OCI-M1 (cell line): Measurements from ENCODE around the gene GSTA2.
A peak's percentile ranks its signal among the peaks of the same experiment; 100 is the strongest.
"Not testable (repeated sequence)": the region's sequence is repeated elsewhere in the genome, so short reads cannot be mapped to it uniquely, and the experiment has no call there.

Experiments used
- DNase-seq: peaks from one replicate; lab custom pipeline; 2025; lab: John Stamatoyannopoulos, UW

GSTA2 gene

DNA sequence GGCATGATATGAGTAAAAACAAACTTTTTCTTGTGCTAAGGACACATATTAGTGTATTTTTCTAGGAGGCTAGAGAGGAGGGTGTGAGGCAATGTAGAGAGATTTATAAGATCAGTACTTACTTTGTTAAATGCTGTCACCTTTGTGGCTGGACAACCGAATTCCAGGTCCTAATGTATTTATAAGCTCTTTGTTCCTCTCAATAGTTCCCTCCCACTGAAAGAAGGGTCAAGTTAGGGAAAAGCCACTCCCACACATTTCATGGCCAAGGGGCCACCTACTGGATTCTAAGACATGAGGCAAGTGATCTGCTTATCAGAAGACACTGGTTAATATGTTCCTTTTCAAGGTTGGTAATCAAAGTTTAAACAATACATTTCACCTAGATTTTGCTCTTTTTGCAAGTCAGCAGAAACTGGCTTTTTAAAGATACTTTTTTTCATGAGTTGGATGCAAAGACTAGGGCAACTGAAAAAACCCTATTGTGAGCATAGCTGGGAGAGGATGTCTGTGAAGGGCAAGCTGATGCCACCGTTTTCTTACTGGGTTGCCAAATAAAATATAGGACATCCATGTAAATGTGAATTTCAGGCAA, at the start of gene GSTA2:
Gene GSTA2 (minus strand): TSS at position 154 of the 595 bp plus-strand sequence. CDS start 5,528 bp downstream, outside the sequence.
- DNase-seq = peak; percentile 63

DNA sequence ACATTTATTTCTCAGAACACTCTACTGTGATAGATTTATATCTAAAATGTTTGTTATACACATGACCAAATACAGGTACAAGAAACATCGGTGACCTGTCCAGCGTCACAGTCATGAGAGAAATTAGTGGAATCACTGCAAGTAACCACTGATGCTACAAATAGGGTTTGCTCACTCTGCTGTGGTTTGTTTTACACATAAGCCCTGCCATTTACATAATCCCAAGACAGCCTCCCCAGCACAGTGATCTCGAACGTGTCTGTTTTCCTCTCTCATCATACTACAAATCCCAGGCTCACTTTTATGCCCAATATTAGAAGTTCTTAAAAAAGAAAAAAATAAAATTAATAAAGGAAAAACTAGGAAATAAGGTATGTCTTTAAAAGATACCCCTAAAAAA, 46.5 kb upstream of the GSTA2 start:
- not testable (repeated sequence) for DNase-seq

DNA sequence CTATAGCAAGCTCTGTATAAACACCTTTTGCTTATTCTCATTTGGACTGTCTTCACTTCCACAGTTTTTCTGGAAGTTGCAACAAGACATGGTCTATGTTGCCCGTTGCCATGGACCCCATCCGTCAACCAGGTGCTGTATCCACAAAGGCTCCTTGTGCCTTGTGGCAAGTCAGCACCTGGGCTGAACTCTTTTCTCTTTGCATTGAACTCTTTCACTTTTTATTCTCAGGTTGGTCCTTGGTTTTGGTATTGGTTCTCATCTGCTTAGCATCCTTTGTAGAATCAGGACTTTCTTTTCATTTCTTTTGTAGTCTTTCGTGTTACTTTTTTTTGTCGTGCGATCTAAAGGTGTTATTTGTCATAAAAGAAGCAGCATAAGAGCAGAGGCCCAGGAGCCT, 45.4 kb upstream of the GSTA2 start:
- no peak for DNase-seq

DNA sequence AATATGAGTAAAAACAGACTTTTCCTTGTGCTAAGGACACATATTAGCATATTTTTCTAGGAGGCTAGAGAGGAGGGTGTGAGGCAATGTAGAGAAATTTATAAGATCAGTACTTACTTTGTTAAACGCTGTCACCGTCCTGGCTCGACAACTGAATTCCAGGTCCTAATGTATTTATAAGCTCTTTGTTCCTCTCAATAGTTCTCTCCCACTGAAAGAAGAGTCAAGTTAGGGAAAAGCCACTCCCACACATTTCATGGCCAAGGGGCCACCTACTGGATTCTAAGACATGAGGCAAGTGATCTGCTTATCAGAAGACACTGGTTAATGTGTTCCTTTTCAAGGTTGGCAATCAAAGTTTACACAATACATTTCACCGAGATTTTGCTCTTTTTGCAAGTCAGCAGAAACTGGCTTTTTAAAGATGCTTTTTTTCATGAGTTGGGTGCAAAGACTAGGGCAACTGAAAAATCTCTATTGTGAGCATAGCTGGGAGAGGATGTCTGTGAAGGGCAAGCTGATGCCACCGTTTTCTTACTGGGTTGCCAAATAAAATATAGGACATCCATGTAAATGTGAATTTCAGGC, 40.5 kb upstream of the GSTA2 start, which contains the start of gene GSTA1:
Gene GSTA1 (minus strand): TSS at position 149 of the 588 bp plus-strand sequence. CDS start 4,549 bp downstream, outside the sequence.
- not testable (repeated sequence) for DNase-seq

GRCh38 chr6:52802806-52803205, 39.5 kb upstream of the GSTA2 start:
- DNase-seq = no peak

GRCh38 chr6:52801188-52801841, 38.0 kb upstream of the GSTA2 start:
- no peak for DNase-seq

- DNase-seq = not testable (repeated sequence)
These were observed 36.0 kb upstream of the GSTA2 start for GRCh38 chr6:52799272-52799671.

DNA sequence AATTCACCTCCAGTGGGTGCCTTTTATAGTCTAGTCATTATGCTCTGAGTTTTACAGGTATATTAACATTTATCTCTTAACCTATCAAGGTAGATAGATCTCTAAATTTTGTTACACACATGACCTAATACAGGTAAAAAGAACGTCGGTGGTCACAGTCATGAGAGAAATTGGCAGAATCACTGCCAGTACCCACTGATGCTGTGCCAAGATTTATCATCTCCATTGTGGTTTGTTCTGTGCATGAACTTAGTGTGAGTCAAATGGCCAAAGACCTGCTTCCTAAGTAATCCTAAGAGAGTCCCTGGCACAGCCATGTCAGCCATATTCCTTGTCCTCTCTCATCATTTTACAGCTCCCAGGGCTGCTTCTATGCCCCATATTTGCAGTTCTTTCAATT, 31.1 kb upstream of the GSTA2 start:
- DNase-seq = not testable (repeated sequence)

GRCh38 chr6:52790861-52791260, 27.6 kb upstream of the GSTA2 start:
- DNase-seq = no peak

DNA sequence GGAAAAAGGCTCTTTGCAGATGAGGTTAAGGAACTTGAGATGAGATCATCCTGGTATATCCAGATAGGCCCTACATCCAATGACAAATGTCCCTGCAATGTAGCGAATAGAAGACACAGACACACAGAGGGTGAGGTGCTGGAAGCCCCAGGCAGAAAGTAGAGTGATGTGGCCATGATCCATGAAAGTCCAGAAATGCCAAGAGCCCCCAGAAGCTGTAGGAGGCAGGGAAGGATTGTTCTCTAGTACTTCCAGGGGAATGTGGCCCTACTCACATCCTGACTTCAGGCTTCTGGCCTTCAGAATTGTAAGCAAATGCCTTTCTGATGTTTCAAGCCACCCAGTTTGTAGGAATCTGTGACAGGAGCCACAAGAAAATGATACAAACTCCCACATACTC, 26.4 kb upstream of the GSTA2 start:
- not testable (repeated sequence) for DNase-seq

- DNase-seq = peak; percentile 67
These were observed 25.2 kb upstream of the GSTA2 start for GRCh38 chr6:52788478-52788877.

- DNase-seq = no peak
These were observed 24.6 kb upstream of the GSTA2 start for GRCh38 chr6:52787917-52788316.

DNA sequence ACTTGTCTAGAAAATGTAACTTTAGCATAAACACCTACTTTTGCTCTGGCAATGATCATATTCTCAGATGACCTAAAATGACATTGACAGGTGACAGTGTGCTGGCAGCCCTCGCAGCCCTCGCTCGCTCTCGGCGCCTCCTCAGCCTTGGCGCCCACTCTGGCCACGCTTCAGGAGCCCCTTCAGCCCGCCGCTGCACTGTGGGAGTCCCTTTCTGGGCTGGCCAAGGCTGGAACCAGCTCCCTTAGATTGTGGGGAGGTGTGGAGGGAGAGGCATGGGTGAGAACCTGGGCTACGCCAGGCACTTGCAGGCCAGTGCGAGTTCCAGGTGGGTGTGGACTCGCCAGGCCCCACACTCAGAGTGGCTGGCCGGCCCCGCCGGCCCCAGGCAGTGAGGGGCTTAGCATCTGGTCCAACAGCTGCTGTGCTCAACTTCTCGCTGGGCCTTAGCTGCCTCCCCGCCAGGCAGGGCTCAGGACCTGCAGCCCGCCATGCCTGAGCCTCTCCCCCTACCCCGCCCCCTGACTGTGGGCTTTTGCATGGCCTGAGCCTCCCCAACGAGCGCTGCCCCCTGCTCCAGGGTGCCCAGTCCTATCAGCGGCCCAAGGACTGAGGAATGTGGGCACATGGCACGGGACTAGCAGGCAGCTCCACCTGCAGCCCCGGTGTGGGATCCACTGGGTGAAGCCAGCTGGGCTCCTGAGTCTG, 23.1 kb upstream of the GSTA2 start:
- no peak for DNase-seq

DNA sequence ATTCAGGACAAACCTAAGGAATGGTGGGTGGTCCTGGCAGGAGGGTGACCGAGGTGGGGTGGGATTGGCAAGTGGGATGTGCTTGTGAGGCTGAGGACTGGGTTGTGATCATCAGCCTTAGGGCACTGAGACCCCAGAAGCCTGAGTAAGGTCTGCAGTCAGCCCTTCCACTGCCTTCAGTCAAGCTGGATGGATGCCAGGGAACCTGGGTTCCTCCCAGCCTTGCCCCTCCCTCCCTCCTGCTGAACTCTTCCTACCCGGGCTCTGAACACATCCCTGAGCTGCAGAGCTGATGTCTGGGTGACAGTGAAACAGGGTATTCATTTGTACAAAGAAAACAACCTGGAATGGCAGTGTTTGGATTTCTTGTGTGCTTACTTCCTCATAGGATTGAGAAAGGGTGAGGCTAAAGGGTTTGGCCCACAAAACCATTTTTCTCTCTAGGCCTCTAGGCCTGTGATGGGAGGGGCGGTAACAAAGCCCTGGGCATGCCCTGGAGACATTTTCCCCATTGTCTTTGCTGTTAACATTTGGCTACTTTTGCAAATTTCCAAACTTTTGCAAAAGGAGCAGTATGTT, 19.5 kb upstream of the GSTA2 start:
- not testable (repeated sequence) for DNase-seq

- DNase-seq = not testable (repeated sequence)
These were observed 18.9 kb upstream of the GSTA2 start for GRCh38 chr6:52782209-52782608.

- DNase-seq = no peak
These were observed 16.0 kb upstream of the GSTA2 start for GRCh38 chr6:52779237-52779636.

DNA sequence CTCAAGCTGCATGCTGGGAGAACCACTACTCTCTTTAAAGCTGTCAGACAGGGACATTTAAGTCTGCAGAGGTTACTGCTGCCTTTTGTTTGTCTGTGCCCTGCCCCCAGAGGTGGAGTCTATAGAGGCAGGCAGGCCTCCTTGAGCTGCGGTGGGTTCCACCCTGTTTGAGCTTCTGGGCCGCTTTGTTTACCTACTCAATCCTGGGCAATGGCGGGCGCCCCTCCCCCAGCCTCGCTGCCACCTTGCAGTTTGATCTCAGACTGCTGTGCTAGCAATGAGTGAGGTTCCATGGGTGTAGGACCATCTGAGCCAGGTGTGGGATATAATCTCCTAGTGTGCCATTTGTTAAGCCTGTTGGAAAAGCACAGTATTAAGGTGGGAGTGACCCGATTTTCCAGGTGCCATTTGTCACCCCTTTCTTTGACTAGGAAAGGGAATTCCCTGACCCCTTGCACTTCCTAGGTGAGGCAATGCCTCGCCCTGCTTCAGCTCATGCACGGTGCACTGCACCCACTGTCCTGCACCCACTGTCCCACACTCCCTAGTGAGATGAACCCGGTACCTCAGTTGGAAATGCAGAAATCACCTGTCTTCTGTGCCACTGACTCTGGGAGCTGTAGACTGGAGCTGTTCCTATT, 13.6 kb upstream of the GSTA2 start:
- DNase-seq = not testable (repeated sequence)

DNA sequence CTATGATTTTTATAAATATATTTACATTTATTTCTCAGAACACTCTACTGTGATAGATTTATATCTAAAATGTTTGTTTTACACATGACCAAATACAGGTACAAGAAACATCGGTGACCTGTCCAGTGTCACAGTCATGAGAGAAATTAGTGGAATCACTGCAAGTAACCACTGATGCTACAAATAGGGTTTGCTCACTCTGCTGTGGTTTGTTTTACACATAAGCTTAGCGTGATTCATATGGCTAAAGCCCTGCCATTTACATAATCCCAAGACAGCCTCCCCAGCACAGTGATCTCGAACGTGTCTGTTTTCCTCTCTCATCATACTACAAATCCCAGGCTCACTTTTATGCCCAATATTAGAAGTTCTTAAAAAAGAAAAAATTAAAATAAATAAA, 6.1 kb upstream of the GSTA2 start:
- DNase-seq = not testable (repeated sequence)

DNA sequence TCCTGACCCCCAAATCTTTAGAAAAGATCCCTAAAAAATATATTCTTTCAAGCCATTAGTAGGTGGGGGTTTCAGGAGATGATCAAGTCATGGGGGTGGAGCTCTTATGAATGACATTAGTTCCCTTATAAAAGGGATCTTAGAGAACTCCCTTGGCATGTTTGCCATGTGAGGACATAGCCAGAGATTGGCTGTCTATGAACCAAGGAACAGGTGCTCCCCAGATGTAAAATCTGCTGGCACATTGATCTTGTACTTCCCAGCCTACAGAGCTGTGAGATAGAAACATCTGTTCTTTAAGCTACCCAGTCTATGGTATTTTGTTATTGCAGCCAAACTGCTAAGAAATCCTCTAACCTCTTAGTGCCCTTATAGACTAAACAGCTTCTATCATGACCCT, 4.4 kb upstream of the GSTA2 start:
- DNase-seq = not testable (repeated sequence)

DNA sequence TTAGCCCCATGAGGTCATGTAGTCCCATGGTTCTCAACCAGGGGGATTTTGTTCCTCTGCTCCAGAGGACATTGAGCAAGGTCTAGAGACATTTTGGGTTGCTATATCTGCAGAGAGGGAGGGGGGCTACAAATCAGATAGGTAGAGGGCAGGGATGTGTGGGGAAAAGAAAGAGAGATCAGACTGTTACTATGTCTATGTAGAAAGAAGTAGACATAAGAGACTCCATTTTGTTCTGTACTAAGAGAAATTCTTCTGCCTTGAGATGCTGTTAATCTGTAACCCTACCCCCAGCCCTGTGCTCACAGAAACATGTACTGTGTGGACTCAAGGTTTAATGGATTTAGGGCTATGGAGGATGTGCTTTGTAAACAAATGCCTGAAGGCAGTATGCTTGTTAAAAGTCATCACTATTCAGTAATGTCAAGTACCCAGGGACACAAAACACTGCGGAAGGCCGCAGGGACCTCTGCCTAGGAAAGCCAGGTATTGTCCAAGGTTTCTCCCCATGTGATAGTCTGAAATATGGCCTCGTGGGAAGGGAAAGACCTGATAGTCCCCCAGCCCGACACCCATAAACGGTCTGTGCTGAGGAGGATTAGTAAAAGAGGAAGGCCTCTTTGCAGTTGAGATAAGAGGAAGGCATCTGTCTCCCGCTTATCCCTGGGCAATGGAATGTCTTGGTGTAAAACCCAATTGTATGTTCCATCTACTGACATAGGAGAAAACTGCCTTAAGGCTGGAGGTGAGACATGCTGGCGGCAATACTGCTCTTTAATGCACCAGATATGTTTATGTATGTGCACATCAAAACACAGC, 1.4 kb downstream of the GSTA2 start:
- DNase-seq = peak; percentile 40
